ENCODE results near the gene TXNDC8. TPM values are rescaled to one million over a fixed set of nuclear protein-coding genes. Genes with fewer than 3 reads are reported as not detected.

TXNDC8 gene
- total RNA-seq: not detected

GRCh38 chr9:110337727-110338126, at the start of gene TXNDC8:
Gene TXNDC8, minus strand, starts transcription at chr9:110337863.

GRCh38 chr9:110256380-110257096, 81.1 kb downstream of the TXNDC8 start, which contains the start of gene TXN:
Gene TXN, minus strand, starts transcription at chr9:110256507. Its CDS starts 72 bp downstream, at chr9:110256435.

Small RNA genes within 50 kb of the gene (small RNA-seq; reads per million reads assigned to genes)
- gene RNU6-1039P: not detected

Other genes with a start within 250 kb of the TXNDC8 start
- gene C9orf152, start 129.7 kb downstream of the TXNDC8 start, total RNA-seq: not detected
- gene TXN, start 81.4 kb downstream of the TXNDC8 start, total RNA-seq: 171 TPM
- gene SVEP1, start 241.9 kb upstream of the TXNDC8 start, total RNA-seq: 4.4 TPM